IPS-NIHi11 (cell line): ENCODE data around the gene GSX2.

Experiments used
- DNase-seq: peaks from one replicate; pipeline ENCODE4 v3.0.0; 2012; ENCODE audit warnings: mixed read lengths, low spot score

The GSX2 gene

DNA sequence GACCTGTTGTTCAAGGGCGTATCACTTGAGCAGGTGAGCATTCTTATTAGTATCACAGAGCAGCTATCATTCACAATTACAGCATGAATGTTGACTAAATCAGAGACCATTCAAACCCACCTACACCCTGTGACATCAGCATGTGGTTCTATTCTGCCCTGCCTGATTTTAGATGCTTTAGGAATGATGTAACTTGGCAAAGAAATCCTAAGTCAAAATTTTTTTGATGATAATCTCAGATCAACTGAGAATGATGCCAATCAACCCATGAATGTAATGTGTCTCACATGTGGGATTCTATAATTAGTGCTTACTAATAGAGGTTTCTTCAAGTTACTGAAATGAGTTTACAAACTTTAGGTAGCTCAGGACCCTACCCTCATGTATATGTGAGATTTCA, 22.2 kb upstream of the GSX2 start:
- DNase-seq, result no peak

- DNase-seq, result no peak
These were observed 17.8 kb upstream of the GSX2 start for GRCh38 chr4:54082168-54082567.

GRCh38 chr4:54085284-54085683, 14.7 kb upstream of the GSX2 start:
- no peak for DNase-seq

- no peak for DNase-seq
These were observed 10.1 kb upstream of the GSX2 start for GRCh38 chr4:54089875-54090274.

DNA sequence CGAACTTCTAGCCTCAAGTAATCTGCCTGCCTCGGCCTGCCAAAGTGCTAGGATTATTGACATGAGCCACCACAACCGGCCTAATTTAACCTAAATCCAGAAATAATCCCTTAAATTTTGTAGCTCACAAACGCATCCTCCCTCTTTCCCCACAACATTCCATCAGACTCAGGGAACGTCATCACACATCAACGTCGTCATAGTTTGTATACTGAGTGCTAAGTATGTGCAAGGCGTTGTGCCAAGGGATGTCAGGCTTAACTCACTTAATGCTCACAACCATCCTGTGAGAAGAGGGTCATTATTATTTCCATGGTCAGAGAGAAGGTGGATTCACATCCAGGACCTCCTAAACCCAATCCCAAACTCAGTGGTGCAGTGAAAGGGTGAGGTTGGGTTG, 9.6 kb upstream of the GSX2 start:
- DNase-seq, result no peak

GRCh38 chr4:54090804-54091623, 8.9 kb upstream of the GSX2 start:
- DNase-seq, result peak; percentile 71

GRCh38 chr4:54091637-54092404, 8.1 kb upstream of the GSX2 start:
- peak; percentile 53 for DNase-seq

- no peak for DNase-seq
These were observed 7.3 kb upstream of the GSX2 start for GRCh38 chr4:54092405-54093323.

DNA sequence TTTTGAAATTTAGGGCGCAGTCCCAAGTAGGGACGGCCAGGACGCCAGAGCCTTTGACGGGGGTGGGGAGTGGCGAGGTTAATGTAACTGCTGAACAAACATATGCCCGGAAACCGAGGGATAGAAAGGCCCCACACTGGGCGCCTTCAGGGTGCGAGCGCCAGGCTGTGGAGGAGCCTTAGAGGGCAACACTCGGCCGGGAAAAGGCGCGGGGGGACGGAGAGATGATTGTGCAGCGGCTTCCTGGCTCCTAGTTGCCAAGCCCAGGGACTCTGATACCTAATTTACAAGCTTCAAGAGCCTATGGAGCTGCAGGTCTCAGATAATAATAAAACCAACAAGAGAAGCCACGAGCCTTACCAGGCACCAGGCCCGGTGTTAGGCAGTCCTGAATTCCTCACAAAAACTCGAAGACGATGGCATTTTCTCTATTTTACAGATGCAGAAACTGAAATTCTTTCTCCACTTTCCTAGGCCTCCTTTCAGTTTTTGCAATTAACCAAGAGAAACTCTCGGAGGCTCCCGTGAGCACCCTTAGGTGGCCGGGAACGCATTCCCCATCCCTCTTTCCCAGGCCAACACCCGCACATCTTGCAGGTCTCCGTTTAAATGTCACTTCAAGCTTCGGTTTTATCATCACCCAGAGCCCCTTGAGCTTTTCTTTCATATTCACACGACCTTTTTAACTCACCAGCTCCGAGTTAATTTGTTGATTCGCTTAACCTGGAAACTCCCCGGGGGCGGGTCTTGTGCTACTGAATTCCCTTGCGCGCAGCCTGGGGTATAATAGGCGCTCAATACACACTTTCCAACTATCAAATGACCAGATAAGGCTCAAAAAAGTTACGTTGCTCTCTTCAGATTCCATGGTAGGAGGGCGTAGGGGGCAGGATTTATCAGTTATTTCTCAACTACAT, 6.4 kb upstream of the GSX2 start:
- DNase-seq, result no peak

DNA sequence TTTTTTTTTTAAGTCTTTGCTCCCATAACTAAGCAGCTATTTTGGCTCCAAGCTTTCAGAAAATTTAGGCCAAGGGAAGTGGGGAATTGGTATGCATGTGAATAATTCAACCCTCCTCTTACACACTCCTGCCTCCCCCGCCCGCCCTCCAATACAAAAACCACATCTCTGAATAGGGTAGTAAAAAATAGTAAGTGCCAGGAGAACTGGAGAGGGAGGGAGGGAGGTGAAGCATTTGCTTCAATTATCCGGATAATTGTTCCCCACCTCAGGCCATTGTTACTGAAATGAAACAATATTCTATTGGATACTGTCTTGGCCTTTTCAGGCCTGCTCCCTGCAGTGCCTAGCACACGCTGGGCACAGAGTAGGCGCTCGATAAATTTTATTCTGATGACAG, 5.5 kb upstream of the GSX2 start:
- DNase-seq, result no peak

DNA sequence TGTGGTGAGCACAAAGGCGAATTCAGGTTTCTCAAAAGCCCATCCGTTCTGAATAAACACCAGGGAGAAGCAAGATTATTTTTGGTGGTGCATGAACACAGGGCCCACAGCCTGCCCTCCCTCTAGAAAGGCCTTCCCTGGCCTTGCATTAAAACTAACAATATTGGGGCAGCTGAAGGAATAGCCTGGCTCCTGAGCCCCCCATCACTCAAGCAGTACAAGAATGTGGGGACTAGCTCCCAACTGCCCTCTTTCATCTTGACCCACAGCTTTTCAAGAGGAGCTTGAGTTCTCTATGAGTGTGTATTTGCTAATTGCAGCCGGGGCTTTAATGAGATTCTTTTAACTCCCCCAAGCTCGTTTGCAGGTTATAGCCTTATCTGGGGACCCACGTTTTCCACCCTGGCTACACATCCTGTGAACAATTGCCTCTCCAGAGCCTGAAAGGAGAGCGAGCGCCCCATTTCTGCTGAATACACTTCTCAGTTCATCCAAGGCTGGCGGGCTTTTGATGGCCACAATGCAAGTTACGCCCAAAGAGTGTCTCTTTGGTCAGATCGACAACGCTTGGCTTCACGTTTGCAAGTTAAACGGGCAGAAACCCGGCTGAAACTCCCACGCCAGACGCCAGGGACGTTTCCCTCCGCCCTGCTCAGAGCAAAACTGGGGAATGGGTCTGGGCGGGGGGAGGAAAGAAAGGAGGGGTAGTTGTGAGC, 4.7 kb upstream of the GSX2 start:
- no peak for DNase-seq

DNA sequence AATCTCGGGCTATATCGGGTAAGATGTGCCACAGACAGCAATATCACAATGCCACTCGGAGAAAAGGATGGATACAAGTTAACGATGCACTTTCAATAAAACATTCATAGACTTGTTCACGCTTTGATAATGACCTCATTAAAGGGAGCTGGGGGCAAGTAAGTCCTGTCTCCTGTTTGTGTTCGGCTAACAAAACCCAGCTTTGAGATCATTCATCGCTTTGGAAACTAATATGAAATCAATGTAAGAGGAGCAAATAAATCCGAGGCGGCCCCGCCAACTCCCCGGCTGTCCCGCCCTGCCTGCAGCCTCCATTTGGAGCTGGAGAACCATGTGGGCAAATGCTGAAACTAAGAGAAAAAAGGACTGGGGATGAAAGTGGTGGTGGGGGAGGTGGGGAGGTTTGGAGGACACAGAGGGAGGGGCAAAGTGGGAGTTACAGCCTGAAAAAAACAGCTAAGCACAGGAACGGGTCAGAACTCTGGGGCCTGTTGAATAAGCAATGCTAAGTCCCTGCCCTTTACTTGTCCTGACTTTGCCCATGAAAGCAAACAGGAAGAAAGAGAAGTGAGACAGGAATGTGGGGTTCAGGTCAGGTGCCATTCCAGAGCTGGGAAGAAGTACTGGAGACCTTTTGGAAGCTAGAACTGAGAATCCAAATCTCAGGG, 3.5 kb upstream of the GSX2 start:
- no peak for DNase-seq

- no peak for DNase-seq
These were observed 2.8 kb upstream of the GSX2 start for GRCh38 chr4:54097152-54097551.

GRCh38 chr4:54098375-54098774, 1.6 kb upstream of the GSX2 start:
- DNase-seq, result no peak

DNA sequence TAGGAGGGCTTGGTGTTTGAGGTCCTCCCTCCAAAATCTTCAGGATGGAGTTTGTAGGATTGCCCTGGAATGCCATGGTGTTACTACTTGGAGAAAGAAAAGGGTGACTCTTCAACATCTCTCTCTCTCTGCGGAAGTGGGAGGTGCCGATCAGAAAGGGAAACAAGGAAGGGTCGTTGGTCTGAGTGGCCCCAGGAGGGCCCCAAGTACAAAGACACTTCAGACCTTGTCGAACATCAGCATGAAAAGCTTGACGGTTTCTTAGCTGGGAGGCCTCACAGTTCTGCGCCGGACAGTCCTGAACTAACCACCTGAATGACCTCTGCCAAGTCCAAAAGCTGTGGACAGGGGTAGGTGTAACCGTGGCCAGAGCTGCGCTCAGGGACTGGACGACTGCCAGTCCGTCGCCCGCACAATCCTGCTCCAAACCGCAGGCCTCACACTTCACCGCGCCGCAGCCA, 646 bp upstream of the GSX2 start:
- no peak for DNase-seq

- DNase-seq, result no peak
These were observed 729 bp downstream of the GSX2 start for GRCh38 chr4:54100595-54101189.

- DNase-seq, result no peak
These were observed 1.5 kb downstream of the GSX2 start for GRCh38 chr4:54101190-54102041.

DNA sequence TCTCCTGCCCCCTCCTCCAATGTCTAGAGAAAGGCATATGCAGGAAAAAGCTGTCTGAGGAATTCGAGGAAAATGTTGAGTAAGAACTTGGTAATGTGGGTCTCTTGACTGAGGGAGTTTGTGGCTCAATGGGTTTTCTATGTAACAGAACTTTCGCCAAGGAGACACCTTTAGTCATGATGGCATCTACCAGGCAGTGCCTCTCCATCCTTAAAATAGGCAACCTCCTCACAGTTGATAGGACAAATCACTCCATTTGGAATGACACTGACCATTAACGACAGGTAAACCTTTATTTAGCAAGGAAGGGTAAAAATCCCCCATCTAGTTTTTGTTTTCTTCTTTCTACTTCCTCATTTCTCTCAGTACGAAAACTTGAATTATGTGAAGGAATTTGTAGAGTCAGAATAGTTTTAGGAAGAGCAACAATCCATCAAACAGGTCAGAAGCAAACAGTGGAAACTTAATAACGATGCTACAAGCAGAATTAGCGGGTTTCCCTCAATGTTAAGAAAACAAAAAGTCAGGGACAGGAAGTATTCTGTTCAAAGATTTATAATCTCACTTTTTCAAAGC, 2.7 kb downstream of the GSX2 start:
- no peak for DNase-seq
